CD4-positive, alpha-beta T cell treated with Interleukin-17A for 4 hours (primary cell): Measurements from ENCODE around the gene SGCA.

Experiments used
- DNase-seq: peaks from one replicate; pipeline ENCODE4 v3.0.0-alpha.2; 2020; ENCODE audit warnings: mixed read lengths

The SGCA gene

DNA sequence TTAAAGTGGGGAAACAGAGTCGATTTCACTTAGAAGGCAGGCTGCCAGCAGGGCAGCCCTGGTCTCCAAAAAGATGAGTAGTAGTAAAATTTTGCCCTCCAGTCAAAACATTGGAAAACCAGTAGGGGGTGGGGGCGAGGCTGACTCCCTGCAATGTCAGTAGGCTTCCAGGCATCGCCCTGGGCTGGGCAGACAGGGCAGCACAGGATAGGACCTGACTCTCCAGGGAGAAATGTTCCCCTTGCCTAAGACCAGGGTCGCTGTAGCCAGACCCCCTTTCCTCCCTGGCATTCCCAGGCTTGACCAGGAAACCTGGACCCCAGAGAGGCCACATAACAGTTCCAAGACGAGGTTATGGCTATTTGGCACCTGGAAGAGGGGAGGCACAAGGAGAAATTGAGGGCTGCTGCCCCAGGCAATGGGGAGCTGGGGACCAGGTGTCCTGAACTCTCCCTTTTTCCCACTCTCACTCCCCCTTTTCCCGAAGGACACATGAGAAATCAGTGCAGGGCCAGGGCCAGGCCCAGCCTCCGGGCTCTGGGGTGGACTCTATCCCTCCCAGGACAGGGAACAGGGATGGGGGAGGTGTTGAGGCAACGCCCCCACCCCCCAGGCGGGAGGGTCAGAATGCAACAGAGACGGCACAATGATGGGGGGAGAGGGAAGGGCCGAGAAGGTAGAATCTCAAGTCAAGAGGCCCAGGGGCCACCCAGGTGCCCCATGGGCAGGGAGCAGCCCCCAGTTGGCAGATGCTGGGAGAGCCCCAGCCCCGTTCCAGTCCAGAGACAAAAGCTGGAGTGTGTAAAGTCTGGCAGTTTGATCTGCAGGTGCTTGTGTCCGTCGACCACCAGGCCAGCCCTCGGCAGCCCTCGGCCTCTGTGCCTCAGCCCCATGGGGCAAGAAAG, 31.3 kb upstream of the SGCA start:
- DNase-seq, result no peak

DNA sequence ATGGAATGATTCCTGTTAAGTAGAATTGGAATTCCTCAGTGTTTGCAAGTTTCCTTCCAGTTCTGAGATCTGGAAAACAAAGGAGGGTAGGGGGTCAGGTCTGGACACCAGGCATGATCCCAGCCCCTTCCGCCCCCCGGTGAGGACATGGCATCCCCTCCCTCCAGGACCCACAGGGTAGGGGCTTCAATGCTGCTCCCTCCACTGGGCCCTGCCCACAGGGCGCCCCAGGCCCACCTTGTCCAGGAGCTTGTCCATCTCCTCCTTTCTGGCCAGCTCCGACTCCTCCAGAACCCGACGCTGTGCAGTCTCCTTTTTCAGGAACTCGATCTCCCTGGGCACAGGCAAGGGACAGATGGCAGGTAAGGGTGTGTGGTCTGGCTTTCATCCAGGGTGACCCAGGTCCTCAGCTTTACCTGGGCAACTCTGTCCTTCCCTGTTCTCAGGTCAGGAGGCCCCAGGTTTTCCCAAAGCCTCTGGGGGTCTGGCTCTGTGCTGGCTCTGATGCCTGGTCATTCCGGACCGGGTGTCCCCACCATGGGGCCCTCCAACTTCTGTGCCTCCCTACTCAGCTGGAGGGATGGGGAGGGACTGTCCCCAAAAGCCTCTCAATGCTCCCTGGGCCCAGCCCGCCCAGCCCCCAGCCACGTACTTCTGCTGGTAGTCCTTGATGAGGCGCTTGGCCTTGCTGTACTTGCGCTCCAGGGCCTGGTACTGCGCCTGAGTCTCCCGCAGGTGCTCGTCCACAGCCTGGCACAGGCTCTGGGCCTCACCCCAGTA, 30.3 kb upstream of the SGCA start:
- no peak for DNase-seq

DNA sequence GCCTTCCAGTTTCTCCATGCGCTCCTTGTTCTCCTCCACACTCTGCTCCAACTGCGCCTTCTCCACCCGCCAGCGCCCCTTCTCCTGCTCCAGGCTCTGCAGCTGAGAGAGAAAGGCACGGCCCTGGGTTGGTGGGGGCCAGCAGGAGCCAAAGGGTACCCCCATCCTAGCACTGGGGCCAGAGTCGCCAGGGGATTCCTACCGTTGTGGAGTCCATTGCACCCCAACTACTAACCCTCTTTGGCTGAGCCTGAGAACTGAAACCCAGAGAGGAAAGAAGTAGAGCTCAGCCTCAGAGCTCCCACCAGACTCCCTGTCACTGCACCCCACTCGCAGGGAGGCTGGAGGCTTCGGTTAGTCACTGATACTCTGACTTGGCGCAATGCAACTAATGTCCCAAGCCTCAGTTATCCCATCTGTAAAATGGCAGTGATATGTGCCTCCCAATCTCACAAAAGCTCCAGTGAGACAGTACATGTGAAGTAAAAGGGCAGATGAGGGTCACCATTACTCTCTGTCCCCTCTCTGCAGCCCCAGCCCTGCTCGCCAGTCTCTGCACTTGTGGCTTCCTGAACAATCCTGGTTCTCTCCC, 29.6 kb upstream of the SGCA start:
- DNase-seq, result no peak

DNA sequence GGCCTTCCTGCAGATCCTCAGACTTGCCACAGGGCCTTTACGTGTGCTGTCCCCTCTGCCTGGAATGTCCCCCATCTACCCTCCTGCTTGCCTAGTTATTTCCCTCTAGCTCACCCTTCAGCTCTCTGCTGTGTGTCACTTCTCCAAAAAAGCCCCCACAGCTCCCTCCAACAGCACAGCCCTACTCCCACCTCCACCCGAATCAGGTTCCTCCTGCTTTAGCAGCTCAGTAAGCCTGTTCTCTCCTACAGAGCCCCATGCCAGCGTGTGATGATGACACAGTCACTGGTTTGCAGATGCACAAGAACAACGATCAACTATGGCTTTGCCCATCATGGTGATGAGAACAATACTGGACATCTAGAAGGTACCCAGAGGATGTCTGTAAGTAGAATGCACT, 28.8 kb upstream of the SGCA start:
- no peak for DNase-seq

DNA sequence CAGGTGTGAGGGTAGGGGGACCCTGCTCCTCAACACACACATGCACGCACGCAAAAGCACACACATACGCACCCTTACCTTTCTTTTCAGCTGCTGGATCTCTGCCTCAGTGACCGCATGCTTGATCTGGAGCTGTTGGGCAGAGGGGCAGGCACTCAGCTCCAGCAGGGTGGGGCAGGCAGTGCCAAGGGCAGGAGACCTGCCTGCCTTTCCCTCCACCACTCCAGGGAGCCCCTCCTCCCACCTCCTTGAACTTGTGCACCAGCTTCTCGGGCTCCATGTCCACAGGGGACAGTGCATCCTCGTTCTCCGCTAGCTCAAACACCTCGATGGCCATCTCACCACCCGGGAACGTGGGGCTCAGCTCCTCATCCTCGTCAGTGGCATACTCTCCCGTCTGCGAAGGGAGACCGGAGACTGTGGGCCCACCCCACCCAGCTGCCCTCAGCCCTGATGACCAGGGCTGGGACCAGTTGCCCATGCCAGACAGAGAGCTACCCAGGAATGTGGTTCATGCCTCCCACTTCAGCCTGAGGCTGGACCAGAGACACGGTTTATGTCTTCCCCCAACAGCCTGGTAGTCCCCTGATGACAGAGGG, 26.5 kb upstream of the SGCA start:
- DNase-seq, result no peak

DNA sequence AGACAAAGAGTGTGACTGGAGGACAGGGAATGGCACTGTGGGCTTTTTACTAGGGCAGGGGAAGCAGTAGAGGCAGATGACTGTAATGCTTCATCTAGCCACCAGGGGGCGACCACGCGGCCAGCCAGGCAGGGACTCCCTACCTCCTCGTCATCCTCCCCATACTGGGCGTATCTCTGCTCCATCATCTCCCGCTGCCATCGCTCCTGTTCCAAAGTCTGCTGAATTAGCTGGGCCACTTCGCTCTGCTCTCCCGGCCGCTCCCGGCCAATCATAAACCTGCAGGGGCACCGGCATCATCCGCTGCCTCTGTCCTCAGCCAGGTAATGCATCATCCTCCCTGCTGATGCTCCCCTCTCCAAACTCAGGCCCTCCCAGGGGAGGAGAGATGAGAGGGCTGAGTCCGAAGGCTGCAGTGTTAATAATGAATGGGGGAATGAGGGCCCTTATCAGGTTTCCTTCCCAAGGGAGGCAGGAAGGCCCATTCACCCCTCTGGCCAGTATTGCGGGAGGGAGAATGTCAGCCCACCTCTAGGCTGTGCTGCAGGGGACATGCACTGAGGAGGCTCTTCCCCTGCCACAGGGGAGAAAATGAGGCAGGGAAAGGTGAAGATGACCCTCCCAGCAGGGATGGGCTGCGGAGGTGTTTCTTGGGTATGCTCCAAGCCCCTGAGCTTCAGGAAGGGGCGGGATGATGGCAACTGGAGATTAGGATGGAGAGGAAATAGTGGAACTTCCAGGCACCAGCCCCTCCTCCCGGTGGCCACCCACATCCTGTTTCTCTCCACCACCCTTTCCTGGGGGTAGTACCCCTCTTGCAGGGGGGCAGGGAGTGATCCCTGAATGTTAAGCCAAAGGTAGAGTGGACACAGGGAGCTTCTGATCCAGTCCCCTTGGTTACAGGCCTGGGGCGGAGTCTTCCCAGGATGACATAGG, 25.6 kb upstream of the SGCA start:
- DNase-seq, result peak; percentile 87

DNA sequence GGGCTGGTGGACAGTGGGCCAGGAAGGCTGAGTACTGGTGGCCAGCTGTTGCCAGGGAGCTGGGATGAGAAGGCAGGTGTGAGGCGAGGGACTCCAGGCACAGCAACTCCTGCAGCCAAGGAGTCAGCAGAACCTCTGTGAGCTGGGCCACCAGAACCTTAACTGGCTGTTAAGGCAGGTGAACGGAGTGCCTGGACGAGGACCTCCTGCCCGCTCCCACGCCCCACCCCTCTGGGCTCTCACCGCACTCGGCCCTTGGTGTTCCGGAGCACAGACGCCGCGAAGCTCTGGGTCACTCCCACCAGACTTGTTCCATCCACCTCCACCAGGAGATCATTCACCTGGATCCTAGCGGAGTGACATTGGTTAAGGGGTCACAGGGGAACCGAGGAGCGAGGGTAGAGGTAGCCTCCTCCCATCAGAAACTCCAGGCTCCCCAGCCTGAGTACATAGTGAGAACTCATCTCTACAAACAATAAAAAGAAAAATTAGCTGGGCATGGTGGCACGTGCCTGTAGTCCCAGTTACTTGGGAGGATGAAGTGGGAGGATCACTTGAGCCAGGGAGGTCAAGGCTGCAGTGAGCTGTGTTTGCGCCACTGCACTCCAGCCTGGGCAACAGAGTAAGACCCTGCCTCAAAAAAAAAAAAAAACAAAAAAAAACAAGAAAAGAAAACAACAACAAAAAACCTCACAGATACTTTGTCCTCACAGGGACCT, 24.6 kb upstream of the SGCA start:
- no peak for DNase-seq

DNA sequence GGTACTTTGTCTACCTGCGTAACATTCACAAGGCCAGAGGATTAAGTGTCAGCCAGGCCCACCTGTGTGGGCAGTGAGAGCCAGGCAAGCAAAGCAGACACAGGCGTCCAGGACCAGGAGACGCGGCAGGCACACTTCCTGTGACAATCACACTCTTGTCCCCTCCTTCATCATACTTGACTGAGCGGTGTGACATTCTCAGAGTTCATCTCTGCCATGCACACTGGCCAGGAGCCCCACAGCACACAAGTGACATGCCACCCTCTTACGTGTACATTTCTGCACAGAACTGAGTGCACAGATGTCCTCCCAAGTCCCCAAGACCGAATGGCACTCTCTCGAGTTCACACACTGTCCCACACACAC, 24.1 kb upstream of the SGCA start:
- peak; percentile 34 for DNase-seq

DNA sequence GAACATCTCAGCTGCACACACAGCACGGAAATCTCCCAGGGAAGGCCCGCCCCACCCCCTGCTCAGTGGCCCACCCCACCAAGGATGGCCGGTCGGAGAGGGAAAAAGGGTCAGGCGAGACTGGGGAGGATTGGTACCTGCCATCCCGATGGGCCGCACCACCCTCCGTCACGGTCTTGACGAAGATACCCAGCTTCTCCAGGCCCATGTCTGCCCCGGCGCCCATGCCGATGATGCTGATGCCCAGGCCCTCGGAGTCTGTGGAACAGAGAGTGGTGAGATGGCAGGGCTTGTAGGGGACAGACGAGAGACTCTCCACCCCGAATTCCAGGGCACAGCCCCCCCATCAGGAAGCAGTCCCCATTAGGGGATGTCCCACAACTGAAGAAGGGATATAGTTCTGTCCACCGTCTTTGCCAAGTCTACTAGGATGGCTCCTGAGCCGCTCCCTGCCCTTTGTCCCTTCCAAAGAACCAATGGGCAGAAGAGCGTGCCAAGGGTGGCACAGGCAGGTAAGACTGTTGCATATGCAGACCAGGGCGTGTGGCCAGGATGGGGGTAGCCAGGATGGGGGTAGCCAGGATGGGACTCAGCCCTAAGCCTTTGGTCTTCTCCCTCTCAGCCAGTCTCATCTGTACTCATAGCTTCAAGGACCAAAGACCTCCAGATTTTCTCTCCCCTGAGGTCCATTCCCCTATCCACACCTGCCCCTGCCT, 22.2 kb upstream of the SGCA start:
- no peak for DNase-seq

DNA sequence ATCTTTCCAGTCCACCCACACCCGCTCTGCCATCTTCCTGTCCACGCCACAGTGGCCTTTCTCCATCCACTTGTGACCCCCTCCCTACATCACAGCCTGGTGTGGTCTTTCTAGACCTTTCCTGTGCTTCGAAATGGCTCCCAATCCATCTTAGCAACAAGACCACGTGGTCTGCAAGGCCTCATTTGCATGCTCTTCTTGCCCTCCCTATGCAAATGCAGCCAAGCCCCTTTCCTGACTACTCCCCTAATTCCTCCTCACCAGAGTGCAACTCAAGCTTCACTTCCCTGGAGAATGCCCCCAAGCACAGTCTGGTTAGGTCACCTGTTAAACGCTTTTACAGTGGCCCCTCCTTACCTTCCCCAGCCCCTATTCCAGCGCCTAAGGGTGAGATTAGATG, 21.4 kb upstream of the SGCA start:
- no peak for DNase-seq

DNA sequence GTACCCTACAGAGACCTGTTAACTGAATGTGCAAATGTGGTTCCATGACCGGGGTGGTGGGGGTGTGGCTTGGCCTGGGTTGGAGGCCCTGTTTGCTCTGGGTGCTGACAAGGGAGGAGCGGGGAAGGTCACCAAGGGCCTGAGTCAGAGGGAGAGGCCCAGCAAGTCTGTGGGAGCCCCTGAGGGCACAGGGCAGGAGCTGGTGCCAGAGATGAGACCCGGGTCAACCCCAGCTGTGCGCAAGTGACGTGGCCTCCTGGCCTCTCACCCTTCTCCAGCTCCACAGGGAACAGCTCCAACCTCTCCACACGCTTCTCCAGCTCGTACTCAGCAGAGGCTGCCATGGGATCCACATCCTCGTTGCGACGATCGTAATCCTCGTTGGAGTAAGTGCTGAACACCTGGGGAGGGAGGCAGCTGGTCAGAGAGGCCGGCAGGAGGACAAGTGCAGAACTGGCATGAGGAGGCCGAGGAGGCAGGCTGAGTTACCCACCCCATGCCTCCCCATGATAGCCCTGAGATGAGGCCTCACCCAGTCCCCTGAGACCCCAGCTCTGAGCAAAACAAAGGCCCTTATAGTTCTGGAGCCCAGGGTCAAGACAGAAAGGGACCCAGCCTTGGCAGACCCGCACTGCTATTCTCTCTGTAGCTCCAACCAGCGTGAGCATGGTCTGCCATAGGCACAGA, 20.8 kb upstream of the SGCA start:
- DNase-seq, result no peak

DNA sequence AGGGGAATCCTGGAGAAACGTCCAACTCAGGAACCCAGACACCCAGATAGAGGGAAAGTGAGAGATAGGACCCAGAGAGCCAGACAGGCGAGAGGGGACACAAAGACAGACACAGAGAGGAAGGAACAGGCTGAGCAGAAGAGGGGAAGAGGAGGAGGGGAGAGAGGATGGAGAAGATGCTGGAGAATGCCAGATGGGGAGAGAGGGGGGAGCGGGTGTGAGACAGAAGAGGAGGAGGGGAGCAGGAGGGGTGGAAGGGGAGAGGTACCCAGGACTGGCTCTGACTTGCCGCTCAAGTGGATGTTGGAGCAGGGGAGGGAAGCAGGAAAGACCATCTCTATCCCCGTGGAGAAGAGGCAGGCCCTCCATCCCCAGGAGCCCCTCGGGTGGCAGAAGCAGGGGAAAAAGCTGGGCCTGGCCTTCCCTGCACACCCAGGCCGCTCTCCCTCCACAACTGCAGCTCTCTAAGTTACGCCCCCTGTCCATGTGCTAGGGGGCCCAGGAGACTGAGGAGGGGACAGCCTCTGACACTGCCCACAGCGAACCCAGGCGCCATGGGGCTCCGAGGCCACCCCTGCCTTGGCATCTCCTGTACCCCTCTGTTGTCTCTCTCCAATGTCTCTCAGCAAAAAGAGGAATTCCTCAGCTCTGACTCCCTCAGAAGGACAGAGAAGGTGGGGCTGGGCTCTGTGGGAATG, 20.1 kb upstream of the SGCA start:
- DNase-seq, result no peak

DNA sequence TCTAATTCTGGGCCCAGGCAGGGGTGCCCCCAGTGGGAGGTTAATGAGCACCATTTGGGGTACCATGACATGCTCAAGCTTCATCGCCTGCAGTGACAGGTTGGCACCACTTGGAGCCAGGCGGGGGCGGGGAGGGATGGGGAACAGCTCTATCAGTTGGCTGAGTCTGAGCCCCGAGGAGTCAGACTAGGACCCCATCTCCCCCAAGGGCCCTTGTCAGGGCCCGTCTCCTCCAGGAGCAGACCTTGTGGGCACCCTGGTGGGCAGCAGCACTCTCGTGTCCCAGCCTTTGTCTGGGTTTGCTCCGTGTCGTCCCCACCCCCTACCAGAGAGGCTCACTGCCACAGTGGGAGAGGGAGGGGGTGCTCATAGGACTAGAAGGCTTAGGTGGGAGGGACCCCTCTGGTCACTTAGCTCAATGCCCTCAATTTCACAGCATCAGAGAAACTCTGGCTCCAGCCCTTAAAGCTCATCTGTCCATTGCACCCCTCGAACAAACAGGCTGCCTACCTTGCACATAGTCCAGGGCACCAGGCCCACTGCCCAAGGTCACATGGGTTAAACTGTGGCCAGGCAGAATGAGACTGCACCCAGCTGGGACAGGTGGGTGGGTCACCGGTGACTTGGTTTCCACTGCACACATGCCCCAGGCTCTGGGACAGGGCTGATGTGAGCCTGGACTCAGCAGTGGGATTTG, 19.4 kb upstream of the SGCA start:
- peak; percentile 41 for DNase-seq

DNA sequence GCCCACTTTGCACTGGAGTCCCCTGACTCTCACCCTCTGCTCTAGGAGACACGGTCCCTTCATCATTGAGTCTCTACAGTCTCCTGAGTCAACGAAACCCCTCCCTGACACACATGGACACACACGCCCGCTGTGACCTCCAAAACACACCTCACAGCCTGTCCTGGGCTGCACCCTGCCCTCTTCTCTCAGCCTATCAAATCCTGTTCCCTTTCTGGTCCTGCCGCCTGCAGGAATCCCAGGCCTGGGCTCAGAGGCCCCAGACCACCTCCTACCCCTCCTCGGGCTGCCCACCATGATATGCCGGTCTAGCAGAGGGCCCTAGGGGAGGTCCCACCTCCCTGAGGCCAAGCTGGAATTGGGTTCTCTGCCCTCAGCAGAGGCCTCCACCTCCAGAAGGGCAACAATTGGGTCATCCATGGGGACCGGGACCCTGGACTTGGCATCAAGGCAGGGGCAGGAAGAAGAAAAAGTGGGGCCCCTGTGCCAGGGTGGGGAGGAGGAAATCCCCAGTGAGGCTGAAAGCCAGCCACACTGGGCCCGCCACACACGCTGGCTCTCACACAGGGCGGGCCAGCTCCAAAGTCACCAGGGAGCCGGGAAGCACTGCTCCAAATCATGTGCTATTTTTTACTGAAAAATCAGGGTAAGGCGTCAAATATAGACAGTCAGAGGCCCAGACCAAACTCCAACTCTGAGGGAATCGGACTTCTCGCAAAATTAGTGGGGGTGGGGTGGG, 18.7 kb upstream of the SGCA start:
- no peak for DNase-seq

DNA sequence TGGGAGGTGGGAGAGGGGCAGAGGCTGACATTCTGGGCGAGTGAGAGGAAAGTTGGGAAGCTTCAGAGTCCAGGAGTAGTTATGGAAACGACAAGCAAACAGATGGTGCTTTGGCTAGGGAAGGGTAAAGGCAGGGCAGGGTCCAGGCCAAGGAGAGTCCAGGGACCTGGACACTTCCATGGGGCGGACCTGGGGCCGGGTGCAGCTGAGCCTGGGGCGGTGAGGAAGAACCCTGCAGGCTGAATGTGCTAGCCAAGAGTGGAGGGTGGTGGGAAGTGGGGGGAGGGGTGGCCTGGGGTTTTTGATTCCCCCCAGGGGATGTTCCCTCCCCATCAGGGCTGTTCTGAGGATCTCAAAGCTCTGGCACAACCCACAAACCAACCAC, 18.0 kb upstream of the SGCA start:
- DNase-seq, result peak; percentile 28

DNA sequence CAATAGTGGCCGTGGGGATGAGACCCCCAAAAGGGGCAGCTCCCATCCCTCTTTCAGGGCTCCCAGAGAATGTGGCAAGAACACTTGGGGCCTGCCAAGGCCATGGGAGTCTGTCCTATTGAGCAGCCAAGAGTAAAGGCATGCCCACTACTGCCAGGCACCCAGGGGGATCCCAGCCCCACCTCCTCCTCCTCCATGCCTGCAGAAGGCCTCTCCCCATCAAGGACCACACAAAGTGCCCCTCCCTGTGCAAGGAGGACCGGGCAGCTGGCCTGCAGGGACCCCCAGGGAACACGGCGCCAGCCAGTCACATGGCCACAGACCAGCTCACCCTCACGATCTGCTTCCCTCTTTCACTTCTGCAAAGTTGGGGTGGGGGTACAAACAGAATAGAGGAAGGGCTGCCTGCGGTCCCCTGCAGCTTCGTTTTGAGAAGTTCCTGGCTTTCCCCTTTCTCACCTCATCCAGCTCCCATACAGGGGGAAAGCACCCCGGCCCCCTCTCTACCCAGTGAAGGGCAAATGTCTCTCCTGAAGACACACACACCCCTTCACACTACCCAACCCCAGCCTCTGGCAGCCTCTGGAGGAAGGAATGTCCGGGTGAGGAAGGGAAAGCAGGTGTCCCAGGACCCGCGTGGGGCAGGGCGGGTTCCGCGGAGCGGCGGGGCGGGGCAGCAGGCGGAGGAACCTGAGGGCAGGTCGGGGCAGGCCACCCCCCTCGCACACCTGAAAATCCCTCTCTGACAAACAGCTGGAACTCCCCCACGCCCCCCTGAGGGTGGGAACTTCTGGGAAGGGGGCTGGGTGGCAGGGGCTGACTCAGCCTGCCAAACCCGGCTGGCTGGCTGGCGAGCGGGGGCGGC, 17.3 kb upstream of the SGCA start:
- DNase-seq, result peak; percentile 74

DNA sequence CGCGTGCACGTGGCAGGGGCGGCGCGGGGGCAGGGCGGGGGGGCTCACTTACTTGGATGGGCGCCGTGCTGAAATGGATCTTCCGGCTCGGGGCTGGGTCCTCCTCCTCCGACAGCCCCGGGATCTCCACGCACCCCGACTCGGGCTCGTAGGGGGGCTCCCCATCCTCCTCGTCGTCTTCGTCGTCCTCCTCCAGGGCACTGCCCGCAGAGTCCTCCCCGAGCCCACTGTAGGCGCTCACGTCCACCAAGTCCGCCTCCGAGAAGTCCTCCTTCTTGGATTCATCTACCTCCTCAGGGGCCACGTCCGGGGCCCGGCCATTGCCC, 16.8 kb upstream of the SGCA start:
- DNase-seq, result no peak
